ENCODE results near the gene PERP. TPM values are rescaled to one million over a fixed set of nuclear protein-coding genes. Genes with fewer than 3 reads are reported as not detected.

The PERP gene
- polyA plus RNA-seq, 1 of the 3 experiments (the other 2 are of a cell fraction), result 0.02 TPM

DNA sequence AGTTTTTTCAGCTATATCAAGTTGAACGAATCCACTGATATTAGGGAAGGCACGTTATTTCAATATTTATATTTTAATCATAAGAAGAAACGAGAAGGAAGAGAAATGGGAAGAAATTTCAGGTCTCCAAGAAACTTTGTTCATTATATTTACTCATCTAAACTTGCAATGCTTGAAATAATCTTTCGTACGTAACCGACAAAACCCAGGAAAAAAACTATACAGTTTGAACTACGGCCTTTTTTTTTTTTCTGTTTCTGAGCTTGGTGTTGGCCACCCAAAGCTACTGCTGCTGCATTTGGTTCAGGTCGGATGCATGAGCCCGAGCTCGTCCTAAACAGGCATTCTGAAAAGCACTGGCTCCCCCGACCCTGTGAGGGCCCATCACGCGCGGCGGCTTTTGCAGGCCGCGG lies 548 bp downstream of the PERP start:
- Histone ChIP-seq H3K9me3 (no peaks in the 10 kb centered on the region), H3K79me2 (ENCODE audit: insufficient read depth) (no peaks in the 10 kb centered on the region), H4K20me1 (ENCODE audit: insufficient read depth) (no peaks in the 10 kb centered on the region), H3K9me2 (no peaks in the 10 kb centered on the region), H3K4me1 (ENCODE audit: control insufficient read depth in 1 of 2, insufficient read depth in 2 of 2, low read depth in 1 of 2, low read length in 1 of 2) (no peaks in the 10 kb centered on the region), H2AFZ (ENCODE audit: low read depth) (0 out of 2 replicates have a peak overlapping the region, but pooled peaks have one; percentile 70), H3K4me3 (ENCODE audit: low read depth in 2 of 2, low read length in 1 of 2) (peak overlapping the region; percentile 27 to 50; a peak in 3 of 4 replicates), H3K4me2 (peak overlapping the region; percentile 71; the same call in 1 of the 2 replicates), H3K9ac (no peak overlapping the region), H3K27me3 (ENCODE audit: insufficient read depth) (peaks cover 40% of the 10 kb centered on the region), H3F3A (replicated peaks; ENCODE audit: insufficient read depth) (peaks cover 4% of the 10 kb centered on the region), H3K36me3 (replicated peaks in 1 of 2; ENCODE audit: control insufficient read depth in 1 of 2, insufficient read depth in 2 of 2, low read length in 1 of 2) (no peaks in the 10 kb centered on the region), H3K27ac (ENCODE audit: low read depth in 2 of 2, low read length in 1 of 2) (no peak overlapping the region)
- POLR2A ChIA-PET, result no interaction called here
- CTCF ChIA-PET, result interaction anchor here (1.0 to 3.9 kb wide), 3 partner anchors 9 to 414 kb away, joined by 3 to 33 read pairs (median 4); no protein-coding TSS in a partner anchor
- WGBS (ENCODE audit: low lambda C conversion rate), result 6% methylated on average over 15 of the region's 17 CpGs
- no peak for DNase-seq
- TF ChIP-seq ELF1 (IDR thresholded peaks at IDR 0.05) (no peak), MEF2A (IDR thresholded peaks at IDR 0.05; ENCODE audit: borderline replicate concordance, low read depth) (no peak)

- no peak overlapping the region for H3K27ac ChIP-seq (ENCODE audit: low read depth in 2 of 2, low read length in 1 of 2)
- peaks cover 39% of the 10 kb centered on the region for H3K27me3 ChIP-seq (ENCODE audit: insufficient read depth)
- TF ChIP-seq POLR2AphosphoS5 (IDR thresholded peaks at IDR 0.05; ENCODE audit: low read depth, low read length) (no peak), REST (IDR thresholded peaks at IDR 0.05; ENCODE audit: low read depth, low read length) (no peak), CTCF (IDR thresholded peaks at IDR 0.05) (no peak), TAF1 (IDR thresholded peaks at IDR 0.05; ENCODE audit: borderline replicate concordance, low read depth, low read length) (no peak), FOXM1 (IDR thresholded peaks at IDR 0.05; ENCODE audit: low read depth) (no peak), MEF2A (IDR thresholded peaks at IDR 0.05; ENCODE audit: borderline replicate concordance, low read depth) (no peak), GABPA (IDR thresholded peaks at IDR 0.05; ENCODE audit: low read depth) (no peak), TEAD4 (IDR thresholded peaks at IDR 0.05; ENCODE audit: borderline replicate concordance, insufficient read depth) (no peak)
- no peak overlapping the region for H3K4me3 ChIP-seq (ENCODE audit: low read depth in 2 of 2, low read length in 1 of 2)
- POLR2A ChIA-PET, result no interaction called here
- no peaks in the 10 kb centered on the region for H4K20me1 ChIP-seq (ENCODE audit: insufficient read depth)
- H3K9me3 ChIP-seq, result no peaks in the 10 kb centered on the region
- H3K4me1 ChIP-seq (ENCODE audit: control insufficient read depth in 1 of 2, insufficient read depth in 2 of 2, low read depth in 1 of 2, low read length in 1 of 2), result no peaks in the 10 kb centered on the region
- no peak overlapping the region for H3K9ac ChIP-seq
- H3F3A ChIP-seq (replicated peaks; ENCODE audit: insufficient read depth), result peaks cover 4% of the 10 kb centered on the region
- H3K4me2 ChIP-seq, result no peak overlapping the region
- WGBS (ENCODE audit: low lambda C conversion rate), result 4% methylated on average over 10 of the region's 10 CpGs
- no peaks in the 10 kb centered on the region for H3K79me2 ChIP-seq (ENCODE audit: insufficient read depth)
- H3K36me3 ChIP-seq (replicated peaks in 1 of 2; ENCODE audit: control insufficient read depth in 1 of 2, insufficient read depth in 2 of 2, low read length in 1 of 2), result no peaks in the 10 kb centered on the region
- no peaks in the 10 kb centered on the region for H3K9me2 ChIP-seq
- no peak for DNase-seq
- H2AFZ ChIP-seq (ENCODE audit: low read depth), result no peak overlapping the region
- CTCF ChIA-PET, result interaction anchor here (1.0 to 3.9 kb wide), 4 partner anchors 9 to 415 kb away, joined by 3 to 33 read pairs (median 4); no protein-coding TSS in a partner anchor
Observed at GRCh38 chr6:138105880-138106664, 1.1 kb downstream of the PERP start.

Measured in SK-N-SH (cell line).